Measurements from ENCODE around the gene UROS.

Gene UROS

DNA sequence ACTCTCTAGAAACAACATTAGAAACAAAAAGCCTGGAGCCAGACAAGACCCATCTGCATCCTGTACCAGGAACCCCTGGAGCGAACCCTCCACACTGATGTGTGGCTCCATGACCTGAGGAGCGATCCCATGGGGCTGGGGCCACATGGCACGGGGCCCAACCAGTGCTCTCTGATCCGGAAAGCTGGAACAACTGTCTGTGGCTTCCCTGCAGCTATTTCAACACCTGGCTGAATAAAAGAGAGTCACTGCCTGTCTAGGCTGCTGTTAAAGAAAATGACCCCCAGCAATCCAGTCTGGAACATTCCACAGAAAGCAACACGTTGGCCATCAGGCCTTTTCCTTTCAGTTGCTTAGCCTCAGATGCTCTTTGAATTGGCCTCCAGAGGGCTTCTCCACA, 20.9 kb downstream of the UROS start:
- no peaks in the 10 kb centered on the region for H3K9me3 ChIP-seq (ENCODE audit: insufficient read depth, low read depth, low read length)
- no peak overlapping the region for H3K9ac ChIP-seq (ENCODE audit: low read depth, low read length)
- no peak overlapping the region for H3K27ac ChIP-seq (ENCODE audit: low read depth, low read length)
- H3K4me3 ChIP-seq (ENCODE audit: low read length): no peak overlapping the region
- H3K4me1 ChIP-seq (ENCODE audit: insufficient read depth, low read length): no peaks in the 10 kb centered on the region; the same call in 1 of the 2 replicates
- 95% methylated on average over 5 of the region's 5 CpGs for WGBS
- H3K36me3 ChIP-seq (ENCODE audit: insufficient read depth, low read length): peaks cover 64% of the 10 kb centered on the region
- H3K27me3 ChIP-seq (ENCODE audit: insufficient read depth, low read length): no peaks in the 10 kb centered on the region

DNA sequence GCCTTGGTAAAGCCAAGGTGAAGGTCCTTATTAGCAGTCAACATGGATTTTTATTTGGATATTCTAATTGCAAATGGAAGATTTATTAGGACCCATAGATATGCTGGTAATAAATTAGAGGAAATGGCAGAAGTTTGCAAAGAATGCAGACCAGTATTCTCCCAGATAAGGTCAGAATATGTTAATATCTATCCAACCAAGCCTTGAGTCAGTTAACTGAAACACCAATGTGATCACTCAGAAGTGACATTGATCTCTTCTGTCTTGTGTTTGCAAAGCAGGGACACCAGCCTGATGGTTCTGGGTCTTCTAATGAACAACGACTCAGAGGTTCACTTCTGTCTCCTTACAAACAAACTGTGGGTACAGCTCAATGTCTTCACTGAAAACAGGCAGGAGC, 21.5 kb downstream of the UROS start:
- Histone ChIP-seq H3K9me3 (ENCODE audit: insufficient read depth, low read depth, low read length) (no peaks in the 10 kb centered on the region), H3K4me3 (ENCODE audit: low read length) (no peak overlapping the region), H3K36me3 (ENCODE audit: insufficient read depth, low read length) (peaks cover 64% of the 10 kb centered on the region), H3K27me3 (ENCODE audit: insufficient read depth, low read length) (no peaks in the 10 kb centered on the region), H3K4me1 (ENCODE audit: insufficient read depth, low read length) (no peaks in the 10 kb centered on the region; the same call in 1 of the 2 replicates), H3K27ac (ENCODE audit: low read depth, low read length) (no peak overlapping the region), H3K9ac (ENCODE audit: low read depth, low read length) (no peak overlapping the region)
- WGBS: 96% methylated on average over 1 of the region's 1 CpG

DNA sequence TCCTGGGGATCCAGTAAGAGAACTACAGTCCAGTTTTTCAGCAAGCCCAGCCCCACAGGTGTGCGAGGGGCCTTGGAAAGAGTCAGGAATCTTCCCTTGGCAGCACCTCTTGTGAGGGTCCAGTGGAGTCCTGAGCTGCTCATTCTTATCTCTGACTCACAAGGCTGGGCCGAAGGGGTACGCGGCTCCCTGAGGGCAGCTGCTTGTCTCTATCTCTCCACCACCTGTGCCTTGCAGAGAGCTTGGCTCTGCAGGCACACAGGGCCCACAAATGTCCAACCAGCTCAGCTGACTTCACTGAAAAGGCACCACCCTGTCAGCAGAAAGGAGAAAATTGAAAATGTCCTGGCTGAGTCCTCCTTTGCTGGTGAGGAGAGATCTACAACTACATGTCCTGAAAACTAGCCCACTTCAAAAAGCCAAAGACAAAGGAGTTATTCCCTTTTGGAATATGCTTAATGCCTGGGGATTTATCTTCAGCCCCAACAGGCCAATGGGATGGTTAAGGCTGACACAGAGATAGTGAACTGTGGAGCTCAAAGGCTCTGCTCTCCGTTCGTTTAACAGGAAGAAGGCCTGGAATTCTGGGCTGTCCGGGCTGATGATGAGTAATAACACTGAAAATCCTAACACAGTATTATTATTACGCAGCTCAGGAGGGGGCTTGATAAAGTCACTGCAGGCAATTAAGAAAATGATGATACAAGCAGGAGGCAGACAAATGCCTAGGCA, 23.4 kb downstream of the UROS start:
- WGBS: 95% methylated on average over 7 of the region's 8 CpGs
- Histone ChIP-seq H3K9me3 (ENCODE audit: insufficient read depth, low read depth, low read length) (no peaks in the 10 kb centered on the region), H3K27ac (ENCODE audit: low read depth, low read length) (no peak overlapping the region), H3K36me3 (ENCODE audit: insufficient read depth, low read length) (peaks cover 59% of the 10 kb centered on the region), H3K4me1 (ENCODE audit: insufficient read depth, low read length) (no peaks in the 10 kb centered on the region; the same call in 1 of the 2 replicates), H3K27me3 (ENCODE audit: insufficient read depth, low read length) (no peaks in the 10 kb centered on the region), H3K9ac (ENCODE audit: low read depth, low read length) (no peak overlapping the region), H3K4me3 (ENCODE audit: low read length) (no peak overlapping the region)

DNA sequence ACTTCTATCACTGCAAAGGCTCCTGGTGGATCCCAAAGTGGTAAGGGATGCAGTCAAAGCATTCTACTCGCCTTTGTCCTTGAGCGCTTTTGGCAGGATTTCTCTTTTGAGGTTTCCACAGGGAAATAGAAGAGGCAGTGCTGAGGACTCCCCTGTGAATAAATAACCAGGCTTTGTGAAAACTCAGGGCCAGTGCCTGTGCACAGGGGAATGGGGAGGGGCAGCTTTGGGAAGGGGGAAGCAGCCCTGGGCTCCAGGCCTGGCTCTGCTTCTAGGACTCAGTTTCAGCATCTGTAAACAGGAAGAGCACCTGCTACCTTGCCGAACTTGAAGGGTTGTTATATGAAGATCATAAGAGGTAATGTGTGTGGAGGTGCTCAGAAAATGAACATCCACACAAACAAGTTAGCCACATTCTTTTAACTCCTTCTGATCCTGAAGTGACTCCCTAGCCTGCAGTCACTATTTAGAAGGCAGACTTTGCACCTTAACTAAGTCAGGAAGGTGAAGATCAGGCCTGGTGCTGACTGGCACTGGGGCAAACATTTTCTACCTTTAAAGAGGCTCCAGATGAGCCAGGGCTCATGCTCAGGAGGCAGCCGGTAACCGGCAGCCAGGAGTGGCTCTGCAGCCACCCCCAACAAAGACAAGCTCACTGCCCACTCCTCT, 24.9 kb downstream of the UROS start:
- H3K27me3 ChIP-seq (ENCODE audit: insufficient read depth, low read length): no peaks in the 10 kb centered on the region
- H3K9me3 ChIP-seq (ENCODE audit: insufficient read depth, low read depth, low read length): no peaks in the 10 kb centered on the region
- WGBS: 67% methylated on average over 4 of the region's 5 CpGs
- no peak overlapping the region for H3K9ac ChIP-seq (ENCODE audit: low read depth, low read length)
- no peaks in the 10 kb centered on the region for H3K4me1 ChIP-seq (ENCODE audit: insufficient read depth, low read length)
- H3K4me3 ChIP-seq (ENCODE audit: low read length): no peak overlapping the region
- no peak overlapping the region for H3K27ac ChIP-seq (ENCODE audit: low read depth, low read length)
- H3K36me3 ChIP-seq (ENCODE audit: insufficient read depth, low read length): peaks cover 64% of the 10 kb centered on the region

DNA sequence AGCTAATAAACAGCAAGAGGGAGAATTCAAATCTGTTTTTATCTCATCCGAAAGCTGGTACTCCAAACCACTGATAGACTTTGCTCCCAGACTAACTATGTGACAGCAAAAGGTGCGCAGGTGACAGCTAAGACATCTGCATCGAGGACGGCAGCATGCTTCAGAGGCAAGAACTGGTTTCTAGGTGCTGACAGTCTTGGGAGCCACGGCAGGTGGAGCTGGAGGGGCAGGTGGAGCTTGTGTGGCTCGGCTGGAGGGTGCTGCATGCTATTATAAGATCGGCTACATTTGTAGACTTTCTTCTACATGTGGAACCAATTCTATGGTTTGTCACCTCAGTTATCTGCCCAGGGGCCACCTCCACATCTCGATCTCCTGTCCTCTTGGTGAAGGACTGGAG, 25.6 kb downstream of the UROS start:
- no peak overlapping the region for H3K9ac ChIP-seq (ENCODE audit: low read depth, low read length)
- no peak overlapping the region for H3K4me3 ChIP-seq (ENCODE audit: low read length)
- H3K36me3 ChIP-seq (ENCODE audit: insufficient read depth, low read length): peaks cover 62% of the 10 kb centered on the region
- no peak overlapping the region for H3K27ac ChIP-seq (ENCODE audit: low read depth, low read length)
- 94% methylated on average over 8 of the region's 8 CpGs for WGBS
- H3K9me3 ChIP-seq (ENCODE audit: insufficient read depth, low read depth, low read length): no peaks in the 10 kb centered on the region
- no peaks in the 10 kb centered on the region for H3K4me1 ChIP-seq (ENCODE audit: insufficient read depth, low read length)
- no peaks in the 10 kb centered on the region for H3K27me3 ChIP-seq (ENCODE audit: insufficient read depth, low read length)

DNA sequence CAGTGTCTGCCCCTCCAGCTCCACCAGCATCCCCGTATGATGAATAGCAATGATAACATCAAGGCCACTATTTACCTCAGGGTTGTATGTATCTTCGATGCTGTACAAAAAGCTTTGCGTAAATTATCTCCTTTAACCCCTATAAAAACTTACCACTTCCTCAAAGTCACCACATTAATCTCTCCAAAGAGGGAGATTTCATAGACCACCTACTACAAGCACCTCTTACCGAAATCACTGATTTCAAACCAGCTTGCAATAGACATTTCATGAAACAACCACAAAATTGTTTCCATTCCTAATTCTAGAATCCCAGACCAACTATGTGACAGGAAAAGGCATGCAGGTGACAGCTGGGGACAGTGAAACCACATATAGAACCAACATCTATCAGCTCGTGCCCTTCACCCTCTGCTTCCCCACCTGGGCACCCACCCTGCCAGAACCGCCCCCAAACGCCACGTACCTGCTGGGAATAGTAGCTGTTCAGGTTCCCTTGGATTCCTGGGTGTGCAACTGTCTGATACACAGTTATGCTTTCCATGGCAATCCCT, 27.3 kb downstream of the UROS start:
- no peaks in the 10 kb centered on the region for H3K9me3 ChIP-seq (ENCODE audit: insufficient read depth, low read depth, low read length)
- peaks cover 57% of the 10 kb centered on the region for H3K36me3 ChIP-seq (ENCODE audit: insufficient read depth, low read length)
- H3K9ac ChIP-seq (ENCODE audit: low read depth, low read length): no peak overlapping the region
- H3K27ac ChIP-seq (ENCODE audit: low read depth, low read length): no peak overlapping the region
- 84% methylated on average over 8 of the region's 8 CpGs for WGBS
- no peaks in the 10 kb centered on the region for H3K27me3 ChIP-seq (ENCODE audit: insufficient read depth, low read length)
- no peak overlapping the region for H3K4me3 ChIP-seq (ENCODE audit: low read length)
- H3K4me1 ChIP-seq (ENCODE audit: insufficient read depth, low read length): no peaks in the 10 kb centered on the region

DNA sequence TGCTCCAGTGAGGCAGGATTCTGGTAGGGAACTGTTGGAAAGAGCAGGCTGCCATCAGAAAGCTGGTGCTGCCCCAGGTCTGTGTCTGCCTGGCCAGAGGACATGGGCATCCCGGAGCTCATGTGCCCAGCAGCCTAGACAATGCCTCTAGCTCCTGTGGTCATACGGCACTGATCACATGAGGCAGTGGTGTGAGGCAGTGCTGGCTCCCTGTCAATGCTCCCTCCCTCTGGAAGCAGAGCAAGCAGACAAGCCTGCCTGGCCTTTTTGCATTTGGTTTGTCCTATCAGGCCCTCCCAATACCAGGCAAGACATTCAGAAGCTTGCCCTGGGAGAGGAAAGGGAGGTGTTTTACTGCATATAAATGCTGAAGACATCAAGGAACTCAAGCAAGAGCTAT, 27.9 kb downstream of the UROS start:
- Histone ChIP-seq H3K36me3 (ENCODE audit: insufficient read depth, low read length) (peaks cover 57% of the 10 kb centered on the region), H3K9ac (ENCODE audit: low read depth, low read length) (no peak overlapping the region), H3K27ac (ENCODE audit: low read depth, low read length) (no peak overlapping the region), H3K9me3 (ENCODE audit: insufficient read depth, low read depth, low read length) (no peaks in the 10 kb centered on the region), H3K4me1 (ENCODE audit: insufficient read depth, low read length) (no peaks in the 10 kb centered on the region), H3K27me3 (ENCODE audit: insufficient read depth, low read length) (no peaks in the 10 kb centered on the region), H3K4me3 (ENCODE audit: low read length) (no peak overlapping the region)
- WGBS: 97% methylated on average over 2 of the region's 2 CpGs

DNA sequence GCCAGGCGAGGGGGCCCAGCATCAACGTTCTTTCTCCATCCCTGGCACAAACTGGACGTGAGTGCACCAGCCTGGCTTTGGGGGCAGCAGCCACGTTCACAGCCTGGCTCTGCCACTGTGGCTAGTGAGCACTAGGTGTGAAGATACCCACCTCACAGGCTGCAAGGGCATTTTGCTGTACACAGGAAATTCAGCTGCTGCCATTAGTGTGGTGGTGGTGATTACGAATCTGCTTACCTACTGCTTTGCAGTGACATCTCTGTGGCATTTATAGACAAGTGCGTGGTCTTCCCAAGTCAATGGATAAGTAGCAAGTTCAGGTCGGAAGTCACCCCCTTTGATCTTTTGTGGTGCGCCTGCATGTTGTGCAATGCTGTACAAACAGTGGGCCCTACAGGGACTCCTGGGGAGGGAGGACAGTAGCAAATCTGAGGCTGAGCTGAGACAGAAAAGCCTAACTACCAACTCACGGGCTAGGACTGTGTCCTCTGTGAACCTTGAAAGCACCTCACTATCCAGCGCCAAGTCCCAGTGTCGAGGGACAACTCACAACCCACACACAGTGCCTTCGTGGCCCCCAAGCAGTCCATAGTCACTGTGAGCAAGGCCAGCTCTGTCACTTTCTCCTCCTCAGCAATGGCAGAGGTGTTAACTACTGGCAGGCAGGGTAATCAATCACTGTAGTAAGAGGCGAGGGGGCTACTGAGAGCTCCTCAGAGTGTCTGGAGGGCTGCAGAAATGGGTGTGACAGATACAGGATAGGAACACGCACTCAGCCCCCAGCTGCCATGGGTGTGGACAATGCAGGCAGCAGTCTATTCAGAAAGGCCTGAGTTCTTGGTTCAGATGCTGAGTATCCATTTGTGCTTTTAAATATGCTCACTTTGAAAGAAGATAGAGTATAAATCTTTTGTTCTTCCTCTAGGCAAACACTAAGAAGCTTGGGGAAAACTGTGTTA, 30.4 kb downstream of the UROS start:
- WGBS: 94% methylated on average over 14 of the region's 14 CpGs

DNA sequence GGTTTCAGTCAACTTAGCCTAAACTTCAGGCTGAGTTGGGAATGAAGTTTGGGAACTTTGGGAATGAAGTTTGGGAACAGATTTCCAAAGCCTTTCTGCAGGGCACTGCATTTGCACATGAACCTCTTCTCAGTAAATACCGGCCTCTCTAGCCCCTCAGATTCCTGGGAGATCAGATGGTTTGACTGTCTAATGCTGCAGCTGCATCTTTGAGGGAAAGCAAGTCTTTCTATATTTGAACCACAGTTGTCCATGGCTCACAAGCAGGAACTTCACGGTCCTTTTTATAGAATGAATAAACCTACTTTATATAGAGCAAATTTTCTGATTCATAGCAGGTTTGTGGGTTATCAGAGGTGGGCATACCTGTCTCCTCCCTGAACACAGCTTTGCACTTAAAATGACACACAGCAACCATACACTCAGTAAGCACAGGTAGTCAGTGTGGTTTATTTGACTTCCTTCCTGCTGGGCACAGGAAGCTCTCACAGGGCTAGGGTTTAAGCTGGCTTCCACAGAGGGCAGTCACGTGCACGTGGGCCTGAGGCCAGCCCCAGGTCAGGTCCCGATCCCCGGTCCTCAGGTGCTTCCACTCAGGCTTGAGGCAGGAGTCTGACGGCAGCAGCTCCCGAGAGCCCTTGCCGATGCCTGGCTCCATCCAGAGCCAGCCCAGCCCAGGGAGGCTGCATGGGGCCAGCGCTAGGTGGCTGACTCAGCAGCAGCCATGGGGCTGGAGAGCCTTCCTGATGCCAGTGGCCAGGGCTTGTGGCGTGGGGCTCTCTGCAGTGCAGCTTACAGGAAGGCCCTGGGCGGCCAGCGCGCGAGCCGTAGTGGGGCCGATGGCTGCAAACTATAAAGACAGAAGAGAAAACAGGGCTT, 34.7 kb downstream of the UROS start:
- peaks cover 15% of the 10 kb centered on the region for H3K36me3 ChIP-seq (ENCODE audit: insufficient read depth, low read length)
- no peaks in the 10 kb centered on the region for H3K27me3 ChIP-seq (ENCODE audit: insufficient read depth, low read length)
- no peaks in the 10 kb centered on the region for H3K4me1 ChIP-seq (ENCODE audit: insufficient read depth, low read length)
- H3K9me3 ChIP-seq (ENCODE audit: insufficient read depth, low read depth, low read length): no peaks in the 10 kb centered on the region
- no peak overlapping the region for H3K27ac ChIP-seq (ENCODE audit: low read depth, low read length)
- no peak overlapping the region for H3K9ac ChIP-seq (ENCODE audit: low read depth, low read length)
- no peak overlapping the region for H3K4me3 ChIP-seq (ENCODE audit: low read length)
- 92% methylated on average over 16 of the region's 17 CpGs for WGBS

More for the DNA sequence above, 30.4 kb downstream of the UROS start:
- Histone ChIP-seq H3K4me1 (ENCODE audit: insufficient read depth, low read length) (no peaks in the 10 kb centered on the region), H3K27me3 (ENCODE audit: insufficient read depth, low read length) (no peaks in the 10 kb centered on the region), H3K36me3 (ENCODE audit: insufficient read depth, low read length) (peaks cover 52% of the 10 kb centered on the region), H3K9me3 (ENCODE audit: insufficient read depth, low read depth, low read length) (no peaks in the 10 kb centered on the region), H3K9ac (ENCODE audit: low read depth, low read length) (no peak overlapping the region), H3K27ac (ENCODE audit: low read depth, low read length) (no peak overlapping the region), H3K4me3 (ENCODE audit: low read length) (no peak overlapping the region)

DNA sequence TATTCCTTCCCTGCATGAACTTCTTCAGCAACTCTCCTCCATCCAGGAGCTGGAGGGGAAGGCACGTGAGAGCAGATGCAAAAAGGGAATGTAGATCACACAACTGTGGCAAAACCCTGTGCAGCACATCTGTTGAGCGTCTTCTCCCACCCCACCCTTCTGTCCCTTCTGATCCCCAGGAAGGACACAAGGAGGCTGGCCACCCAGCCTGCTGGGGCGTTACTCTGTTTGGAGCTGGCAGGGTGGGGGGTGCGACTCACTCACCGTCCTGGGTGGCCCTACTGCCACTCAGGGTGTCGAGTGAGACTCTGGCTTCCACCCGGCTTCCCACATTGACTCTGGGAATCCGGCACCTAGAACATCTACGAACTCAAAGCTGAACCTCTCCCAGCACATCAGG, 37.3 kb downstream of the UROS start:
- Histone ChIP-seq H3K9ac (ENCODE audit: low read depth, low read length) (no peak overlapping the region), H3K27ac (ENCODE audit: low read depth, low read length) (no peak overlapping the region), H3K27me3 (ENCODE audit: insufficient read depth, low read length) (no peaks in the 10 kb centered on the region), H3K9me3 (ENCODE audit: insufficient read depth, low read depth, low read length) (no peaks in the 10 kb centered on the region), H3K4me3 (ENCODE audit: low read length) (no peak overlapping the region), H3K36me3 (ENCODE audit: insufficient read depth, low read length) (no peaks in the 10 kb centered on the region), H3K4me1 (ENCODE audit: insufficient read depth, low read length) (no peaks in the 10 kb centered on the region)
- 73% methylated on average over 9 of the region's 9 CpGs for WGBS
